RWPE2 (cell line): ENCODE results near the gene ACTA2.

Experiments
- ATAC-seq: fragments of 200-7000 bp; cut with Tn5 transposase; 3 replicates; pipeline ENCODE4 v1.9.1; 2021; ENCODE audit warnings: low read depth
- DNase-seq: peaks from one replicate; pipeline ENCODE4 v3.0.0-alpha.2; 2020; ENCODE audit warnings: low spot score
- H3K27ac ChIP-seq: fragments of 450-650 bp; 2 replicates; pipeline ENCODE4 v1.5.1; 2017; ENCODE audit warnings: mild to moderate bottlenecking; ENCODE audit not compliant: poor library complexity, severe bottlenecking
- H3K27me3 ChIP-seq: fragments of 250-450 bp; sonication (Bioruptor Pico); 2 replicates; pipeline ENCODE4 v1.5.1; 2021; ENCODE audit warnings: mild to moderate bottlenecking, moderate library complexity; ENCODE audit not compliant: insufficient read depth, poor library complexity, severe bottlenecking
- H3K36me3 ChIP-seq: fragments of 250-450 bp; sonication (Bioruptor Pico); 2 replicates; pipeline ENCODE4 v1.5.1; 2020; ENCODE audit warnings: low read depth, mild to moderate bottlenecking, moderate library complexity
- H3K4me1 ChIP-seq: fragments of 250-450 bp; sonication (Bioruptor Pico); 2 replicates; pipeline ENCODE4 v1.5.1; 2021; ENCODE audit warnings: mild to moderate bottlenecking, moderate library complexity; ENCODE audit not compliant: insufficient read depth, poor library complexity, severe bottlenecking
- H3K4me3 ChIP-seq: fragments of 250-450 bp; sonication (Bioruptor Pico); 2 replicates; pipeline ENCODE4 v1.5.1; 2021; ENCODE audit warnings: mild to moderate bottlenecking, moderate library complexity; ENCODE audit not compliant: severe bottlenecking
- H3K9me3 ChIP-seq: fragments of 250-450 bp; sonication (Bioruptor Pico); 2 replicates; pipeline ENCODE4 v1.5.1; 2021; ENCODE audit warnings: mild to moderate bottlenecking, moderate library complexity; ENCODE audit not compliant: severe bottlenecking
- CTCF ChIP-seq: fragments of 450-650 bp; IDR thresholded peaks from one replicate; pipeline ENCODE4 v1.5.1; 2017; ENCODE audit warnings: mild to moderate bottlenecking, moderate library complexity; ENCODE audit not compliant: poor library complexity, severe bottlenecking

ACTA2 gene

GRCh38 chr10:88979603-88980002 lies 27.0 kb upstream of the ACTA2 start:
- Histone ChIP-seq H3K36me3 (no peaks in the 10 kb centered on the region), H3K4me1 (no peaks in the 10 kb centered on the region), H3K27me3 (no peaks in the 10 kb centered on the region), H3K4me3 (no peak overlapping the region), H3K9me3 (no peaks in the 10 kb centered on the region), H3K27ac (no peak overlapping the region)
- ATAC-seq (no peak), DNase-seq (no peak)
- no peak for TF ChIP-seq CTCF

GRCh38 chr10:88979153-88979562 lies 26.6 kb upstream of the ACTA2 start:
- H3K4me3 ChIP-seq, result no peak overlapping the region
- TF ChIP-seq CTCF, result no peak
- no peaks in the 10 kb centered on the region for H3K4me1 ChIP-seq
- ATAC-seq (peak; percentile 54; the same call in 2 of the 3 replicates), DNase-seq (no peak)
- no peaks in the 10 kb centered on the region for H3K36me3 ChIP-seq
- H3K9me3 ChIP-seq, result no peaks in the 10 kb centered on the region
- H3K27ac ChIP-seq, result no peak overlapping the region
- H3K27me3 ChIP-seq, result no peaks in the 10 kb centered on the region

GRCh38 chr10:88978463-88978862 lies 25.9 kb upstream of the ACTA2 start:
- TF ChIP-seq CTCF, result no peak
- H3K4me1 ChIP-seq, result no peaks in the 10 kb centered on the region
- no peaks in the 10 kb centered on the region for H3K27me3 ChIP-seq
- H3K4me3 ChIP-seq, result no peak overlapping the region
- no peaks in the 10 kb centered on the region for H3K36me3 ChIP-seq
- DNase-seq (no peak), ATAC-seq (no peak)
- H3K27ac ChIP-seq, result no peak overlapping the region
- H3K9me3 ChIP-seq, result no peaks in the 10 kb centered on the region

- ATAC-seq, result peak; percentile 31; the same call in 2 of the 3 replicates
- no peaks in the 10 kb centered on the region for H3K36me3 ChIP-seq
- no peaks in the 10 kb centered on the region for H3K27me3 ChIP-seq
- H3K27ac ChIP-seq, result no peak overlapping the region
- DNase-seq, result no peak
- no peaks in the 10 kb centered on the region for H3K4me1 ChIP-seq
- no peaks in the 10 kb centered on the region for H3K9me3 ChIP-seq
- H3K4me3 ChIP-seq, result peak overlapping the region; percentile 30
- TF ChIP-seq CTCF, result no peak
Measured at GRCh38 chr10:88975377-88975720, 22.8 kb upstream of the ACTA2 start.

GRCh38 chr10:88974446-88975376 lies 22.1 kb upstream of the ACTA2 start:
- no peak for TF ChIP-seq CTCF
- DNase-seq (no peak), ATAC-seq (peak; percentile 76)
- Histone ChIP-seq H3K4me3 (peak overlapping the region; percentile 30), H3K4me1 (no peaks in the 10 kb centered on the region), H3K27me3 (no peaks in the 10 kb centered on the region), H3K9me3 (no peaks in the 10 kb centered on the region), H3K27ac (no peak overlapping the region), H3K36me3 (no peaks in the 10 kb centered on the region)
